Measurements from ENCODE around the gene DQX1.

DQX1 gene, protein sequence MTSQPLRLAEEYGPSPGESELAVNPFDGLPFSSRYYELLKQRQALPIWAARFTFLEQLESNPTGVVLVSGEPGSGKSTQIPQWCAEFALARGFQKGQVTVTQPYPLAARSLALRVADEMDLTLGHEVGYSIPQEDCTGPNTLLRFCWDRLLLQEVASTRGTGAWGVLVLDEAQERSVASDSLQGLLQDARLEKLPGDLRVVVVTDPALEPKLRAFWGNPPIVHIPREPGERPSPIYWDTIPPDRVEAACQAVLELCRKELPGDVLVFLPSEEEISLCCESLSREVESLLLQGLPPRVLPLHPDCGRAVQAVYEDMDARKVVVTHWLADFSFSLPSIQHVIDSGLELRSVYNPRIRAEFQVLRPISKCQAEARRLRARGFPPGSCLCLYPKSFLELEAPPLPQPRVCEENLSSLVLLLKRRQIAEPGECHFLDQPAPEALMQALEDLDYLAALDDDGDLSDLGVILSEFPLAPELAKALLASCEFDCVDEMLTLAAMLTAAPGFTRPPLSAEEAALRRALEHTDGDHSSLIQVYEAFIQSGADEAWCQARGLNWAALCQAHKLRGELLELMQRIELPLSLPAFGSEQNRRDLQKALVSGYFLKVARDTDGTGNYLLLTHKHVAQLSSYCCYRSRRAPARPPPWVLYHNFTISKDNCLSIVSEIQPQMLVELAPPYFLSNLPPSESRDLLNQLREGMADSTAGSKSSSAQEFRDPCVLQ

DNA sequence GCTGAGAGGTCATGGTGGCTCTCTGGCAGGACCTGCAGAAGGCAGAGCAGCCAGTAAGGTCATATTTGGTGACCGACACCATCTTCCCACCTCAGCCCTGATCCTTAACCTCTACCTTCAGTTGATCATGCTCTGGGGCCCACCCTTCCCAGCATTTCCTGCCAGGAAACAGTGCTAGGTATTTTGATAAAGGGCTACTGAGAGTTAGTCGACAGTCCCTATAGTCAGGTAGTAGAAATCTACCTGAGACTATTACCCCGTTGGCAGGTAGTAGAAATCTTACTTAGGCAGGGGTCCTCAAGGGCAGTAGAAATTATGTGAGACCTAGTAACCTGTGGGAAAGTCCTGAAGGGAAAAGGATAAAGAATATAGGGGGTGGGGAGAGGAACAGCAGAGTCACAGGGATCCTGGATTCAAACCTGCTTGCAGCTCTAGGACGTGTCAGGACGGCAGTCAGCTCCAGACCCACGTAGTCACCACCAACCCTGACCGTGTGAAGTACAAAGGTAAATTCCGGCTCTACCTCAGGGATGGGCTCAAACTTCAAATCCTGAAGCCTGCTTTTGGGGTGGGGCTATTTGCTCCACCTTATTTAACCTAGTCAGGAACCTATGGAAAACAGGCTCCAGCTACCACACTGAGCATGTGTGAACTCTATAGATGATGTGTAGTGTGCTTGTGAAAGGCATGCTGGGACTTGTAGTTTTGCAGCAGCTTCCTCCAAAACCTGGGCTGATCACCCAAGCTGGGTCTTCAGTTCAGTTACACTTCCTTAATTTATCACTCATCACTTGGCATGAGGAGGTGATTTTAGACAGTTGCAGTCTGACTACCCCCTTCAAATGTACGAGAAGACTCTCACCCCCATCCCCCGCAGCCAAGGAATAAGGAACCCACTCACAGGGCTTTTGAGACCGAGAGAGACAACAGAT, at the start of gene DQX1:
DQX1 (minus strand) TSS at position 515 of the 932 bp plus-strand sequence; CDS start at position 13, 502 bp downstream.
- TF ChIP-seq Cebpa-rat (IDR thresholded peaks at IDR 0.05), result no peak
- H3K4me3 ChIP-seq, result peak within 1 kb of the TSS in 3 of 10 experiments; percentile 17 to 90 (median 48); a peak in 5 of 20 replicates
- H3K27me3 ChIP-seq, result peaks cover 0 to 10% (median 2%) of the 10 kb centered on the region in 11 experiments; a peak in 6 of 22 replicates
- H3K36me3 ChIP-seq, result peaks cover 24 to 38% (median 34%) of the 10 kb centered on the region in 11 experiments
- peak within 1 kb of the TSS in 6 of 11 experiments; percentile 28 to 63 (median 48); a peak in 12 of 22 replicates for H3K27ac ChIP-seq
- H3K4me2 ChIP-seq, result peak within 1 kb of the TSS in 9 of 11 experiments; percentile 18 to 99 (median 97); a peak in 17 of 22 replicates
- H3K4me1 ChIP-seq, result peaks cover 12 to 40% (median 34%) of the 10 kb centered on the region in 10 experiments
- H4K20me1 ChIP-seq, result peaks cover 0 to 22% (median 11%) of the 10 kb centered on the region in 11 experiments; a peak in 10 of 22 replicates
- H3K9me3 ChIP-seq (replicated peaks in 1 of 11), result 0 out of 22 replicates have a peak, but pooled peaks cover 0 to 6% (median 0%) of the 10 kb centered on the region in 11 experiments
- peak within 1 kb of the TSS in 2 of 11 experiments; percentile 4 to 9; a peak in 3 of 22 replicates for H3K9ac ChIP-seq

DNA sequence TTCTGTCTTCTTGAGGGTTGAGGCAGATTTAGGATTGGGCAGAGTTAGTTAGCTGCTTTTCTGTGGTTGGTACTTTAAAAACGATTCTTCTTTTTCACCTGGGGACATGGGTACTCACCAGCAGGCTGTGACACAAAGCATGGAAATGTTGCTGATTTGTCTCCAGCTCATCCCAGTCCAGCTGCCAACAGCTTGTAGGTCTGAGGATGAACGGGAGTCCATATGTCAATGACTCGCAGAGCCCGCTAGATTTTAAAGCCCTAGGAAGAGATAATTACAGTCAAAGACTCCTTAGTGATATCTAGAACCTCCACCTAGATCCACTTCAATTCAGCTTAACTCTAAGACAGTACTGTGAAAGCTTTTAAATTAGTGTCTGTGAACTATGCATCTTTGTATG, 49.3 kb upstream of the DQX1 start:
- Histone ChIP-seq H3K9me3 (replicated peaks in 1 of 11) (peaks cover 0 to 9% (median 0%) of the 10 kb centered on the region in 11 experiments; a peak in 6 of 22 replicates), H3K27me3 (no peaks in the 10 kb centered on the region), H3K27ac (peak overlapping the region in 9 of 11 experiments; percentile 12 to 95 (median 89); a peak in 17 of 22 replicates), H3K9ac (peak overlapping the region in 3 of 11 experiments; percentile 75 to 79 (median 79); a peak in 3 of 22 replicates), H3K4me3 (no peak overlapping the region), H3K4me1 (peaks cover 44 to 95% (median 78%) of the 10 kb centered on the region in 10 experiments), H4K20me1 (no peaks in the 10 kb centered on the region), H3K4me2 (peak overlapping the region in 8 of 11 experiments; percentile 63 to 90 (median 82); a peak in 15 of 22 replicates), H3K36me3 (no peaks in the 10 kb centered on the region)
- TF ChIP-seq Cebpa-rat (IDR thresholded peaks at IDR 0.05), result no peak

DNA sequence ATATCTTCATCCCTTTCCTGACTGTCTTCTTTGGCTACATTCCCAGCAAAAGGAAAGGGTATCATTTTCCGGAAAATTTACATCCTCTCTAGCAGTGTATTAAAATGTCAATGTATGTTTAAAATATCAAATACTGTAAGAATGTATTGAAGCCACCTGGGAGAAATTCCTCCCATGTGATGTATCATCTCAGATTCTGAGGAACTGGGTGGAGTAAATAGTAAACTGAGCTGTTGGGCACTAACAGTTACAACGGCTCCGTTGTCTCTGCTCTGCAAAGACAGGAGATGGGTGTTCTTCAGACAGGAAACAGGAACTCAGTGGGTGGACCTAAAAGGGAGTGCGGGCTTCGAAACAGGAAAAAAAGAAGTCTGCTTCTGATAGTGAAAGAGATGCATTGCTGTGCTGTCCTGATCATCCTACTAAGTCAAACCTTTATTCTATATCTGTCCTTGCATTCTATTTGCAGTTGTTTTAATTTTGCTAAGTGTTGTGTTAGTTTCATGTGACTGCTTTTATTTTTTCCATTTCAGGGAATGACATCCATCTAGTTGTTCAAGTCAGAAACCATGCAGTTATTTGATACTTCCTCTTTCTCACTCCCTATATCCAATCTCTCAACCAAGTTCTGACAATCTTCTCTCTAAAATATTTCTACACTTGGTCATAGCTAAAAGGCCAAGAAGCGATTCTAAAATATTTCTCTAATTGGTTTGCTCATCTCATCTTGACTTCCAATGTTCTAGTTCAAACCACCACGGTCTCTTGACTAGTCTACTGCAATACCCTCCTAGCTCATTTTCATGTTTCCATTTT, 47.9 kb upstream of the DQX1 start:
- no peaks in the 10 kb centered on the region for H3K27me3 ChIP-seq
- H3K4me2 ChIP-seq, result peak overlapping the region; percentile 44 to 90 (median 77)
- H3K36me3 ChIP-seq, result no peaks in the 10 kb centered on the region
- no peak for TF ChIP-seq Cebpa-rat (IDR thresholded peaks at IDR 0.05)
- H3K9ac ChIP-seq, result peak overlapping the region in 9 of 11 experiments; percentile 4 to 59 (median 39); a peak in 13 of 22 replicates
- no peaks in the 10 kb centered on the region for H4K20me1 ChIP-seq
- peaks cover 44 to 100% (median 78%) of the 10 kb centered on the region in 10 experiments for H3K4me1 ChIP-seq
- peak overlapping the region in 4 of 10 experiments; percentile 8 to 27 (median 22); a peak in 8 of 20 replicates for H3K4me3 ChIP-seq
- H3K9me3 ChIP-seq (replicated peaks in 1 of 11), result peaks cover 0 to 9% (median 0%) of the 10 kb centered on the region in 11 experiments; a peak in 6 of 22 replicates
- H3K27ac ChIP-seq, result peak overlapping the region; percentile 40 to 95 (median 87); a peak in 21 of 22 replicates

DNA sequence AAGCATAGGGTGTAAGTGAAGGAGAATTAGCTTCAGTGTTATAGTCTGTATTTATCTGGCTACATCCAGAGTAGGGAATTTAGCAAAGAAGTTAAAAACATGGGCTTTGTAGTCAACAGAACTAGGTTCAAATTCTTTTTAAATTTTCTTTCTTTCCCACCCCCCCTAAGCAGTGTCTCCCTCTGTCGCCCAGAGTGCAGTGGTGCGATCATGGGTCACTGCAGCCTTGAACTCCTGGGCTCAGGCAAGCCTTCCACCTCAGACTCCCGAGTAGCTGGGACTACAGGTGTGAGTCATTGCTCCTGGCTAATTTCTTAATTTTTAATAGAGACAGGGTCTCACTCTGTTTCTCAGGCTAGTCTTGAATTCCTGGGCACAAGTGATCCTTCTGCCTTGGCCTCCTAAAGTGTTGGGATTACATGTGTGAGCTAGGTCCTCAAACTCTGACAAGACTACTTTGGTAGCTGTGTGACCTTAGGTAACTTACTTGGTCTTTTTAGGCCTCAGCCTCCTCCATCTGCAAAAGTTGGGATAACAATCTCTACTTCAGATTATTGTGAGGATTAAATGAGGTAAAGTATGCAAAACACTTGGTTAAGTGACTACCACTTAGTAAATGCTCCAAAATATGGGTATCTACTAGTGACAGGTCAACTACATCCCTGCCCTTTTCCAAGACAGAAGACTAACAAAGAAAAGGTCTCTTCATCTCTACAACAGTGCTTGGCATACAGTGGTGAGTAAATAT, 46.3 kb upstream of the DQX1 start:
- no peaks in the 10 kb centered on the region for H4K20me1 ChIP-seq
- peaks cover 0 to 9% (median 0%) of the 10 kb centered on the region in 11 experiments; a peak in 6 of 22 replicates for H3K9me3 ChIP-seq (replicated peaks in 1 of 11)
- no peaks in the 10 kb centered on the region for H3K27me3 ChIP-seq
- no peaks in the 10 kb centered on the region for H3K36me3 ChIP-seq
- no peak overlapping the region for H3K9ac ChIP-seq
- H3K4me2 ChIP-seq, result peak overlapping the region in 5 of 11 experiments; percentile 73 to 90 (median 85); a peak in 10 of 22 replicates
- no peak for TF ChIP-seq Cebpa-rat (IDR thresholded peaks at IDR 0.05)
- H3K4me3 ChIP-seq, result no peak overlapping the region
- peaks cover 37 to 100% (median 72%) of the 10 kb centered on the region in 10 experiments for H3K4me1 ChIP-seq
- H3K27ac ChIP-seq, result peak overlapping the region in 8 of 11 experiments; percentile 85 to 95 (median 90); a peak in 13 of 22 replicates

DNA sequence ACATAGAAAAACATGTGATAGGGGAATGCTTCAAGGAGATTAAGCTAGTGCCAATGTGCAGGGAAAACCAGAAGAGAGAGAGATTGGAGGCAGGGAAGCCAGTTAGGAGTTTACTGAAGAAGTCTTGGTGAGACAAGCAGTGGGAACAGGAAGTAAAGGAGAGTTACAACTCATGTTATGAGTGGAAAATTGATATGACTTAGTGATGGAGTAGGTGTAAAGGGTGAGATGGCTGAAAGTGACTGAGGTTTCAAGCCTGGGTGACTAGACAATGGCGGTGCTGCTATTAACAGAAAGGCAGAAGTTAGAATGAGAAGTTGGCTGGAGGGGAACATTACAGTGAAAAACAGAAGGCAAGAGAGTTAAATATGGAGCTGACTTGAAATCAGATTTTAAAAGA, 45.0 kb upstream of the DQX1 start:
- peak overlapping the region in 7 of 11 experiments; percentile 13 to 93 (median 89); a peak in 11 of 22 replicates for H3K27ac ChIP-seq
- H3K36me3 ChIP-seq, result no peaks in the 10 kb centered on the region
- H3K9ac ChIP-seq, result 0 out of 22 replicates have a peak overlapping the region, but pooled peaks of 1 of the 11 experiments have one; percentile 2
- H3K4me3 ChIP-seq, result no peak overlapping the region
- no peak for TF ChIP-seq Cebpa-rat (IDR thresholded peaks at IDR 0.05)
- peaks cover 27 to 100% (median 67%) of the 10 kb centered on the region in 10 experiments for H3K4me1 ChIP-seq
- H3K27me3 ChIP-seq, result no peaks in the 10 kb centered on the region
- H3K4me2 ChIP-seq, result peak overlapping the region; percentile 14 to 90 (median 45); a peak in 21 of 22 replicates
- peaks cover 0 to 9% (median 0%) of the 10 kb centered on the region in 11 experiments; a peak in 6 of 22 replicates for H3K9me3 ChIP-seq (replicated peaks in 1 of 11)
- H4K20me1 ChIP-seq, result no peaks in the 10 kb centered on the region

DNA sequence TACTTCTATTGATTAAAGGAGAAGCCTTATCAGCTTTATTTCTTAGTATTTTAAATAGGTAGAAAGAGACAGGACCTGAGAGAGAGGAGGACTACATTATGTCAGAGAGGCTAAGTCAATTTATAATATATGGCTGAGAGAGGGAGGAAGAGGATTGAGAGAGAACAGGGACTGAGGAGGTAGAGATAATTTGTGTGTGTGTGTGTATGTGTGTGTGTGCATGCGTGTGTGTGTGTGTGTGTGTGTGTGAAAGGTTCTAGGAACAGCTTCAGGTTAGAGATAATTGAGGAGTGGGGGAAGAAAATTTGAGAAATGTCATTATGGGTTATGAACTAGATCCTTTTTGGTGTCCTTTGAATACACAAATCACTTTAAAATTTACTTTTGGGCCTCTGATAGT, 43.7 kb upstream of the DQX1 start:
- no peaks in the 10 kb centered on the region for H3K27me3 ChIP-seq
- no peak for TF ChIP-seq Cebpa-rat (IDR thresholded peaks at IDR 0.05)
- peaks cover 0 to 9% (median 0%) of the 10 kb centered on the region in 11 experiments; a peak in 6 of 22 replicates for H3K9me3 ChIP-seq (replicated peaks in 1 of 11)
- no peaks in the 10 kb centered on the region for H4K20me1 ChIP-seq
- no peak overlapping the region for H3K27ac ChIP-seq
- no peaks in the 10 kb centered on the region for H3K36me3 ChIP-seq
- peaks cover 25 to 99% (median 56%) of the 10 kb centered on the region in 10 experiments for H3K4me1 ChIP-seq
- H3K4me3 ChIP-seq, result no peak overlapping the region
- H3K4me2 ChIP-seq, result peak overlapping the region in 5 of 11 experiments; percentile 73 to 90 (median 85); a peak in 7 of 22 replicates
- H3K9ac ChIP-seq, result no peak overlapping the region

Data from BLaER1 treated with 17β-estradiol and CSF1 and Interleukin-3, amounts not matched to agents 10 nM and 100 nM (cell line).